ENCODE data around the gene LONP1.

LONP1 gene

GRCh38 chr19:5681391-5682106 lies 38.4 kb downstream of the LONP1 start (continued):
- TF ChIP-seq ZNF366 (tag by site-specific recombination; conservative IDR thresholded peaks at IDR 0.05) (peak; percentile 100), ZNF645 (tag by site-specific recombination; IDR thresholded peaks at IDR 0.05) (peak; percentile 67; the same call in 1 of the 2 replicates), ZBTB17 (tag by site-specific recombination; IDR thresholded peaks at IDR 0.05) (peak; percentile 99), ZNF473 (tag by site-specific recombination; IDR thresholded peaks at IDR 0.05) (peak; percentile 74; the same call in 1 of the 2 replicates), ZNF391 (tag by site-specific recombination; IDR thresholded peaks at IDR 0.05; ENCODE audit: borderline replicate concordance, low read depth) (0 out of 2 replicates have a peak, but pooled peaks have one; percentile 10)

GRCh38 chr19:5680437-5681368 lies 39.2 kb downstream of the LONP1 start, which contains the start of the genes HSD11B1L and MICOS13:
HSD11B1L (plus strand) TSS chr19:5681027; CDS start chr19:5684833, 3,806 bp downstream.
MICOS13 (minus strand) TSS chr19:5680516; CDS start chr19:5680486, 30 bp downstream.
- Histone ChIP-seq H3K4me1 (ENCODE audit: control insufficient read depth, insufficient read depth, low read length) (no peaks in the 10 kb centered on the region), H3K9me3 (ENCODE audit: control insufficient read depth, insufficient read depth, low read depth, low read length) (no peaks in the 10 kb centered on the region), H3K36me3 (ENCODE audit: control insufficient read depth in 2 of 2, insufficient read depth in 1 of 2, low read length in 2 of 2) (peaks cover 0 to 6% of the 10 kb centered on the region in 2 experiments; a peak in 1 of 3 replicates), H3K27ac (ENCODE audit: extremely low read depth, low read depth, low read length) (peak within 1 kb of the TSS; percentile 44; the same call in 1 of the 2 replicates), H3K4me3 (ENCODE audit: low read depth, low read length) (peak within 1 kb of the TSS; percentile 94)
- POLR2A ChIA-PET, result interaction anchor here (0.6 to 1.8 kb wide), 3 partner anchors 21 to 1926 kb away, joined by 3 to 4 read pairs (median 4); partner anchors contain the start of gene SAFB
- CTCF ChIA-PET, result interaction anchor here (1.1 kb wide), 1 partner anchor 11 kb away, joined by 3 read pairs; no protein-coding TSS in a partner anchor
- TF ChIP-seq ZNF114 (tag by site-specific recombination; IDR thresholded peaks at IDR 0.05) (no peak), ZNF692 (tag by site-specific recombination; IDR thresholded peaks at IDR 0.05) (peak; percentile 100), PRDM10 (tag by site-specific recombination; IDR thresholded peaks at IDR 0.05) (no peak; the same call in 1 of the 2 replicates), ZNF433 (tag by site-specific recombination; IDR thresholded peaks at IDR 0.05; ENCODE audit: low read depth) (no peak), ZNF660 (tag by site-specific recombination; IDR thresholded peaks at IDR 0.05) (0 out of 2 replicates have a peak, but pooled peaks have one; percentile 37), GLI4 (tag by site-specific recombination; IDR thresholded peaks at IDR 0.05) (no peak), ZNF677 (tag by site-specific recombination; IDR thresholded peaks at IDR 0.05) (no peak), SALL2 (tag by site-specific recombination; IDR thresholded peaks at IDR 0.05; ENCODE audit: borderline replicate concordance) (no peak), ZNF37A (tag by site-specific recombination; IDR thresholded peaks at IDR 0.05) (no peak), ZNF302 (tag by site-specific recombination; IDR thresholded peaks at IDR 0.05; ENCODE audit: low read depth) (no peak), ZNF580 (tag by site-specific recombination; IDR thresholded peaks at IDR 0.05) (0 out of 2 replicates have a peak, but pooled peaks have one; percentile 7), ZBTB11 (tag by site-specific recombination; conservative IDR thresholded peaks at IDR 0.05; ENCODE audit: low read depth) (peak; percentile 96), YY1 (tag by site-specific recombination; IDR thresholded peaks at IDR 0.05) (peak; percentile 91), ZNF138 (tag by site-specific recombination; IDR thresholded peaks at IDR 0.05; ENCODE audit: borderline replicate concordance) (no peak), ZNF404 (tag by site-specific recombination; IDR thresholded peaks at IDR 0.05) (no peak), ZNF701 (tag by site-specific recombination; IDR thresholded peaks at IDR 0.05) (no peak), ZNF239 (tag by site-specific recombination; IDR thresholded peaks at IDR 0.05) (no peak), ZNF658 (tag by site-specific recombination; IDR thresholded peaks at IDR 0.05) (no peak), ZNF561 (tag by site-specific recombination; IDR thresholded peaks at IDR 0.05; ENCODE audit: borderline replicate concordance) (no peak)
